HG02678 (cell line): ENCODE measurements around the gene UBL3.
A peak's percentile ranks its signal among the peaks of the same experiment; 100 is the strongest.

Experiments used
- ATAC-seq: cut with Tn5 transposase; IDR thresholded peaks from one replicate; pipeline ENCODE4 v1.9.1; 2021; ENCODE audit warnings: mild to moderate bottlenecking, moderate library complexity; ENCODE audit not compliant: unreplicated experiment

The UBL3 gene

GRCh38 chr13:29810898-29811297 is 39.5 kb downstream of the UBL3 start:
- no peak for ATAC-seq

- peak; percentile 70 for ATAC-seq
These were observed 40.2 kb downstream of the UBL3 start for GRCh38 chr13:29810145-29810742.

GRCh38 chr13:29808264-29808663 is 42.2 kb downstream of the UBL3 start:
- ATAC-seq: no peak

DNA sequence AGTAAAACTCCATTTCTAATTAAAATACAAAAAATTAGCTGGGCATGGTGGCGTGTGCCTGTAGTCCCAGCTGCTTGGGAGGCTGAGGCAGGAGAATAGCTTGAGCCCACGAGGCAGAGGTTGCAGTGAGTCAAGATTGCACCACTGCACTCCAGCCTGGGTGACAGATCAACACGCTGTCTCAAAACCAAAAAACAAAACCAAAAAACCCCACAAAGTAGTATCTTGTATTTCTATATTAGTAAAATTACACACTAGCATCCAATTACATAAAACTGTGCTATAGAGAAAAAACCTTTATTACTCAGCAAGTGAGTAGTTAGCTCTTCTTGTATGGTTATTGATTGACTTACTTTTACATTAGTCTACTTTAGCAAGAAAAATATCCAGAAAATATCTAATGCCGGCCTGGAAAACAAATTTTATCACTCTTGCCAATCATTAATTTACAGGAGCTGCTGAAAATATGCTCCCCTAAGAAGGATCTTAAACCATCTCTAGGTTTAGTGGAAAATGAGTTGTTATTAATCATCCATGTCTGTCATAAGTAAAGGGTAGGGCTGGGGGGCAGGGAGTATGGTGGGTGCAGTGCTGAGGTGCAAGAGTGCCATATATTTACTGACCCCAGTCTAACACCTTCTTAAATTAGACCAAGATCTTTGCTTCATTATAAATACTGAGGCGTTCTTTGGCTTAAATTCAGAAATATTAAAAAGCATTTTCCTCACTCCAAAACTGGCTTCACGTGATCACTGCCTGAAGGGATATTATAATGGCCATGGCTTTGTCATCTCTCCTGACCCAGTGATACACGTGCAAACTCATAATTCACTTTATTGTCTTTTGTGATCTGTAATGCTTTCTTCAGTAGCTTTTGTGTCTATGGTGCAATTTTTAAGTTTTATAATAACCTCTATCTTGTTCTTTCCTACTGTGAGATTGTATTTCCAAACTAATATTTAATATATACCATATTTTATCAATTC is 44.1 kb downstream of the UBL3 start:
- ATAC-seq: no peak

- ATAC-seq: no peak
These were observed 47.2 kb downstream of the UBL3 start for GRCh38 chr13:29803221-29803620.

GRCh38 chr13:29802621-29803020 is 47.8 kb downstream of the UBL3 start:
- ATAC-seq: no peak

- no peak for ATAC-seq
These were observed 48.6 kb downstream of the UBL3 start for GRCh38 chr13:29801737-29802305.

DNA sequence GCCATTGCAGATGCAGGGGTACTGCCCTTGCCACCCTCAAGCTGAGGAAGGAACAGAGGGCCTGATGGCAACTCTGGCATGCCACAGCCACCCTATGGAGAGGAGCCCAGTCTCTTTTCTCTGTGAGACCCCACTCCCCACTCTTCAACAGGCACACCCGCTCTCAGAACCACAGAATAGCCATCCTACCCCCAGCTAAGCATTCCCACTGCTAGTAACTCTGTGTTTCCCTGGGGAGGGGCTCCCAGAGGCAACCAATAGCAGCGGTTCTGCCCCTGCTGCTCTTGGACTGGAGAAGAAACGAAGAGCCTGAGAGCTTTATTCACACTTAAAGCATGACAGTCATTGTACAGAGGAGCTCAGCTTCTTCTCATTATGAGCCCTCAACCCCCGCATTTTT is 49.3 kb downstream of the UBL3 start:
- ATAC-seq: no peak

GRCh38 chr13:29800687-29801086 is 49.7 kb downstream of the UBL3 start:
- no peak for ATAC-seq

DNA sequence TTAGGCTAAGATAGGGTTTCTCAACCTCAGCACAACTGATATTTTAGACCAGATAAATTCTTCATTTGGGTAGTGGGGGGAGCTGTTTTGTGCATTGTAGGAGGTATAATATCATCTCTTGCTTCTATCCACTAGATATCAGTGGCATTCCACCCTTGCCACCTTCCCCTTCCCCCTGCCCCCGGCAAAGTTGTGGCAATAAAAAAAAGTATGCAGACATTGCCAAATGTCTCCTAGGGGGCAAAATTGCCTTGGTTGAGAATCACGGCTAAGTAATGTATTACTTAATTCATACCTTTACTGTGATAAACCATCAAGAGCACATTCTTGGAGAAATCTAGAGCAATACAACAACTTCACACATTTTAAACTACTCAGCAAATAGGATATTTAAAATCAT is 51.4 kb downstream of the UBL3 start:
- no peak for ATAC-seq

GRCh38 chr13:29791997-29792780 is 58.2 kb downstream of the UBL3 start:
- no peak for ATAC-seq

DNA sequence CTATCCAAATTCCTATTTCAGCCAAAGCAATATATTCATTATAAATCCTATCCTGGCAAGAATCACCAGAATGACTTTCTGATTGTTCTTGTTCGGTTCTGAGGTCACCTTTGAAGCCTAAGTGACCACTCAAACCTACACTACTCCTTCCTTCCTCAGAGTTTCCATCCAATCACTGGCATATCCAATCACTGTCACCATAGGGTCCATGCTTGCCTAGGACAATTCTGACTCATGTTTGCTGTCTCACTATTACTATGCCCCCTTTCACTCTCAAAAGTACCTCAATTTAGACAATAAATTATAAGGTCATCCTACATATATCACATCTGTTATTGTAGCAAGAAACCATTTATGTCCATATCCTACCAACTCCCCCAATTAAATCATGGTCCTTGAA is 58.9 kb downstream of the UBL3 start:
- no peak for ATAC-seq

DNA sequence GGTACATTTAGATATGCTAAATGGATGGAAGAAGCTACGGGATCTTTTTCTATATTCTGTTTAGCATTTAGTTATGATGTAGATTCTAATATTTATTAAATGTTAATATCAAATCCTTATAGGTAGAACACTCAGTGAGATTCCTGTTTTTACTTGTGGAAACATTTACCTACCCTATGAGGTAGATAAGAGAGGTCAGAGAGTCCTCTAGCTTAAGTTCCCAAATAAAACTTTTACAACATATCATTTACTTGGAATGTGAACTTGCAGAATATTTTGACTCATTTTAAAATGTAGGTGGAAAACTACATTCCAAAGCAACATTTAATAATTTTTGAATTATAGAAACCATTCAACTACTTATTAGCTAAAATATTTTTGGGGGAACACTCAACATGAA is 63.7 kb downstream of the UBL3 start:
- ATAC-seq: no peak

DNA sequence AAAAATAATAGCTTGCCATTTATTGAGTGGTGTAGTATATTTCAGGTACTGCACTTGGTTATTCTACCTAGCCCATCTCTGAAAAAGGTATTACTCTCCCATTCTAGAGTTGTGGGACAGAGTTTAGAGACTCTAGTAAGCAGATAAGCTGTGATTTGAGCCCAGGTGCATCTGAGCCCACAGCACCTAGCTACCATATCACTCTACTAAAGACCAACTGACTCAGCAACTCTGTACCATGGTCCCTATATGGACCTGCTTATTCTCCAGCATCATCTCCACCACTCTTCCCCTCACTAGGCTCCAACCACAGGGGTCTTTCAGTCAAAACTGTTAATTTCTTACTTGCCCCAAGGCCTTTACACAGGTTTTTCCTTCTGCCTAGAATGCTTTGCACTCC is 64.4 kb downstream of the UBL3 start:
- no peak for ATAC-seq

- no peak for ATAC-seq
These were observed 67.6 kb downstream of the UBL3 start for GRCh38 chr13:29782798-29783197.

GRCh38 chr13:29774830-29775229 is 75.6 kb downstream of the UBL3 start:
- ATAC-seq: no peak

- no peak for ATAC-seq
These were observed 79.2 kb downstream of the UBL3 start for GRCh38 chr13:29771247-29771646.

DNA sequence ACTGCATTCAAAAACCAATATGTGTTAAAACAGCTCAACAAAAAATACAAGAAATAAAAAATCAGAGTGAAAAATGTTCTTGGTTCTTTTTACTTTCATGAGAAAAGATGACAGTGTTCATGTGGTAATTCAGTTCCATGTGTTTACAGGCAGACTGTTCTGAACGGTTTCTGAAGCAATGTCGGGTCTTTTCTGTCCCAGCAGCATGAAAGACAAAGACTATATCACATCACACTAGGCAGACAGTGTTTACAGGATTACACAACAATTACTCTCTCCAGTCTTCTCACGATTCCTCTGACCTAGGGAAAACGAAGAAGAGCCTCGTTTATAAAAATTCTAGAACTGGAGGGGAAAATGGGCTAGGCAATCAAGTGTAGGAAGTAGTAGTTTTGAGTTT is 83.4 kb downstream of the UBL3 start:
- no peak for ATAC-seq

DNA sequence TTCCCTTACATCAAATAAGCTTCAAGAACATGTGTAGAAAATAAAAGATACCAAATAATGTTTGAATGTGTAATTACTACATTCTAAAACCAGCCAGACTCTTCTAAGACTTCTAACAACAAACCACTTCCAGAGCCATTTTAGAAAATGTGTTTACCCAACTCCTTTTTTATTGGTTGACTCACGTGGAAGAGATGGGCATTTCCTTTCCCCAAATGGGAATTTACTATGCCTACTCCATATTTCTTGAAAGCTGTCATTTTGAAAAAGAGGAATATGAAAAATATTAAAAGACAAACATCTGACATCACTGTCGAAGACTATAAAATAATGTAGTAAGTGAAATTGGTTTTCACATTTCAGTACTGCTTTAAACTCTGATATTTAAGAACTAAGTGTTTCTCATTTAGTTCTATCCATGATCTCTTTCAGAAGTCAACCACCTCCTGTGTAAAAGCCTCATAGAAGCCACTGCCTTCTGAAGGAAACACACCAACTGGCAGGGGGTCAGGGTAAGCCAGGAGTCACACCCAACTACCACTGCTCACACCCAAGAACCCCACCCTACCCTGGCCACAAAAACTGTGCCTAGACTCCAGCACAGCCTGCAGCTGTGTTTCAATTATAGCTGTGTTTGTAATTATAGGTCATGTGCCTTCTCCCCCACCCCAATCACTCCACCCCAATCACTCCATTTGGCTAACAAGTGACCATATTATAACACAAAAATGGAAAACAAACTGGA is 86.8 kb downstream of the UBL3 start:
- ATAC-seq: no peak

DNA sequence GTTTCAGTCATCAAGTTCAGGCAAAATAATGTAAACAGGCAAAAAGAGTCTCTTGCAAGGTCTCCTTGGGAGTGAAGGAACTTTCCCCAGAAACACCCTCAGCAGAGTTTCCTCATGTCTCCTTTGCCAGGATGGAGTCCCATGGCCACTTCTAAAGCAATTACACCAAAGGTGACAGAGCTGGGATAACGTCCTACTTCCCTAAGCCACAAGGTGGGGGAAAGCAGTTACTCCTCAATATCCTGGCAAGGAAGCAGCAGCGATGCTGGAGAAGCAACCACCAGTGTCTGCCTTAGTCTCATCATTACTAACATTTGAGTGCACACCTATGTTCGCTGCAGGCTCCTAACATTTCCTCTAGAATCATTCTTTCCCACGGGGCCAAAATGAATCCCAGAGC is 88.6 kb downstream of the UBL3 start:
- no peak for ATAC-seq

- no peak for ATAC-seq
These were observed 89.3 kb downstream of the UBL3 start for GRCh38 chr13:29761160-29761559.
